WTC11 (cell line): ENCODE results near the gene ARHGEF1. TPM values are rescaled to one million over a fixed set of nuclear protein-coding genes. Genes with fewer than 3 reads are reported as not detected.

Experiments
- ATAC-seq: fragments of 200-7000 bp; cut with Tn5 transposase; 2 replicates; pipeline ENCODE4 v1.10.0; 2021; ENCODE audit warnings: mild to moderate bottlenecking, moderate library complexity
- CTCF ChIA-PET: fragments of 300-600 bp; sonication (Branson Sonifier 250); formaldehyde crosslinking; loops from one replicate; lab custom pipeline; 2021; ENCODE audit warnings: antibody characterized with exemption; lab: Charles Lee
- POLR2A ChIA-PET: fragments of 350-600 bp; sonication (Branson Sonifier 250); formaldehyde crosslinking; loops from one replicate; lab custom pipeline; 2021; ENCODE audit warnings: antibody characterized with exemption; lab: Charles Lee
- DNase-seq: peaks from one replicate; pipeline ENCODE4 v3.0.0; 2021; ENCODE audit warnings: low spot score
- H3K27ac Mint-ChIP-seq: 2 replicates; pipeline ENCODE4 v1.8.0; 2021; ENCODE audit warnings: mixed read lengths
- H3K27me3 Mint-ChIP-seq: 2 replicates; pipeline ENCODE4 v1.8.0; 2021; ENCODE audit warnings: low read depth, mild to moderate bottlenecking, moderate library complexity, mixed read lengths
- H3K36me3 Mint-ChIP-seq: 2 replicates; pipeline ENCODE4 v1.8.0; 2021; ENCODE audit warnings: mixed read lengths
- H3K4me1 Mint-ChIP-seq: 2 replicates; pipeline ENCODE4 v1.8.0; 2022; ENCODE audit warnings: mixed read lengths
- H3K4me3 Mint-ChIP-seq: 2 replicates; pipeline ENCODE4 v1.8.0; 2021; ENCODE audit warnings: mild to moderate bottlenecking, moderate library complexity, mixed read lengths
- H3K9me3 Mint-ChIP-seq: 2 replicates; pipeline ENCODE4 v1.8.0; 2021; ENCODE audit warnings: mixed read lengths
- CREB1 ChIP-seq: sonication (generic); formaldehyde crosslinking; IDR thresholded peaks from 2 replicates; pipeline ENCODE4 v1.8.0; 2023; ENCODE audit warnings: mild to moderate bottlenecking, missing genetic modification reagents
- E2F1 ChIP-seq: sonication (generic); formaldehyde crosslinking; IDR thresholded peaks from 2 replicates; pipeline ENCODE4 v1.8.0; 2022; ENCODE audit warnings: mild to moderate bottlenecking, missing genetic modification reagents
- EMX1 ChIP-seq: fragments of 250-450 bp; sonication (Bioruptor Pico); IDR thresholded peaks from 2 replicates; pipeline ENCODE4 v1.8.0; 2021; ENCODE audit warnings: mild to moderate bottlenecking
- ETV6 ChIP-seq: sonication (generic); formaldehyde crosslinking; IDR thresholded peaks from 2 replicates; pipeline ENCODE4 v1.8.1; 2022; ENCODE audit warnings: mild to moderate bottlenecking, missing genetic modification reagents
- NR3C1 ChIP-seq: sonication (generic); formaldehyde crosslinking; conservative IDR thresholded peaks from 2 replicates; pipeline ENCODE4 v1.8.1; 2023; ENCODE audit warnings: low read depth, mild to moderate bottlenecking, missing genetic modification reagents
- PRRX2 ChIP-seq: fragments of 250-450 bp; sonication (Bioruptor Pico); IDR thresholded peaks from 2 replicates; pipeline ENCODE4 v1.8.0; 2021; ENCODE audit warnings: mild to moderate bottlenecking
- RORB ChIP-seq: fragments of 250-450 bp; sonication (Bioruptor Pico); IDR thresholded peaks from 2 replicates; pipeline ENCODE4 v1.9.0; 2021; ENCODE audit warnings: mild to moderate bottlenecking
- TP53 ChIP-seq: sonication (generic); formaldehyde crosslinking; IDR thresholded peaks from 2 replicates; pipeline ENCODE4 v1.8.1; 2023; ENCODE audit warnings: mild to moderate bottlenecking, missing genetic modification reagents
- ZNF219 ChIP-seq: sonication (generic); formaldehyde crosslinking; IDR thresholded peaks from 2 replicates; pipeline ENCODE4 v1.8.0; 2023; ENCODE audit warnings: missing genetic modification reagents, mild to moderate bottlenecking, borderline replicate concordance
- ZNF423 ChIP-seq: fragments of 250-450 bp; sonication (Bioruptor Pico); IDR thresholded peaks from 2 replicates; pipeline ENCODE4 v2.1.2; 2022; ENCODE audit warnings: mild to moderate bottlenecking, moderate library complexity
- ZNF532 ChIP-seq: fragments of 250-450 bp; sonication (Bioruptor Pico); IDR thresholded peaks from 2 replicates; pipeline ENCODE4 v1.9.0; 2021; ENCODE audit warnings: mild to moderate bottlenecking, borderline replicate concordance
- total RNA-seq: library from RNA; stranded (reverse); gene quantifications from 3 replicates; pipeline ENCODE4 v1.2.3, GENCODE V29; 2021
- TF ChIP-seq, protein P1 (sequence below): sonication (generic); formaldehyde crosslinking; IDR thresholded peaks from 2 replicates; pipeline ENCODE4 v1.8.1; 2022; ENCODE audit warnings: missing genetic modification reagents, borderline replicate concordance
- TF ChIP-seq, protein P2 (sequence below): fragments of 250-450 bp; sonication (Bioruptor Pico); IDR thresholded peaks from 2 replicates; pipeline ENCODE4 v1.9.0; 2021; ENCODE audit warnings: mild to moderate bottlenecking
- TF ChIP-seq, protein P3 (sequence below): sonication (generic); formaldehyde crosslinking; IDR thresholded peaks from 2 replicates; pipeline ENCODE4 v1.8.0; 2023; ENCODE audit warnings: mild to moderate bottlenecking, missing genetic modification reagents
- TF ChIP-seq, protein P4 (sequence below): sonication (generic); formaldehyde crosslinking; IDR thresholded peaks from 2 replicates; pipeline ENCODE4 v1.8.0; 2023; ENCODE audit warnings: missing genetic modification reagents, mild to moderate bottlenecking, borderline replicate concordance
- TF ChIP-seq, protein P5 (sequence below): sonication (generic); formaldehyde crosslinking; IDR thresholded peaks from 2 replicates; pipeline ENCODE4 v1.8.1; 2023; ENCODE audit warnings: mild to moderate bottlenecking, missing genetic modification reagents, moderate library complexity
- TF ChIP-seq, protein P6 (sequence below): sonication (generic); formaldehyde crosslinking; IDR thresholded peaks from 2 replicates; pipeline ENCODE4 v1.8.0; 2023; ENCODE audit warnings: missing genetic modification reagents

ARHGEF1 gene
- total RNA-seq, 1 experiment from 2014 or later, result 102 TPM

DNA sequence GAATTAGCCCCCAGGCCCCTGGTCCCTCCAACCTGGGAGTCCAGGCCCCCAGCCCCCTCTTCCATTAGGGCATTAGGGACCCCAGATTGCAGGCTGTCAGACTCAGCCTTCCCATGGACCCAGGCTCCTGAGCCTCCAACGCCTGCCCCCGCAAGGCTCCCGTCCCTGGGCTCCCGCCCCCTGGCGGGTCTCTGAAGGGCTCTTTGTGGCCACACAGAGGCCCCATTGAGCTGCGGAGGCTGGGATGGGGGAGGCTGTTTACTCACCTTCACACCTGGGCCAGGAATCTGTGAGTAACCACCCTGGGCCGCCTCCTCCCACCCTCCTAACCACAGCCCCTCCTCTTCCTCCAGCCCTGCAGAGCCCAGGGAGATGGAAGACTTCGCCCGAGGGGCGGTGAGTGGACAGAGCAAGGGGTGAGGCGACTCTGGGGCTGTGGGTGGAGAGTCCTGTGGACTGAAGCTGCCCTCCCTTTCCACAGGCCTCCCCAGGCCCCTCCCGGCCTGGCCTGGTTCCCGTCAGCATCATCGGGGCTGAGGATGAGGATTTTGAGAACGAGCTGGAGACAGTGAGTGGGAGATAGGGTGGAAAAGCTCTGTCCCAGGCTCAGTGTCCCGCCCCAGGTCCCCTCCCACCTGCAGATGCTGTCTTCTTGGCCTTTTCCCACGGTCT lies 4.9 kb downstream of the ARHGEF1 start:
- ChIA-PET POLR2A (interaction anchor here (1.6 kb wide), 1 partner anchor 15 kb away, joined by 9 read pairs; no protein-coding TSS in a partner anchor), CTCF (interaction anchor here (0.6 to 3.3 kb wide), 19 partner anchors 8 to 414 kb away, joined by 3 to 23 read pairs (median 4); partner anchors contain the start of genes PAFAH1B3, RABAC1 and RPS19)
- peak; percentile 73 for DNase-seq
- no peak for TF ChIP-seq EMX1 (CRISPR knock-in tag)
- TF ChIP-seq, protein P1, sequence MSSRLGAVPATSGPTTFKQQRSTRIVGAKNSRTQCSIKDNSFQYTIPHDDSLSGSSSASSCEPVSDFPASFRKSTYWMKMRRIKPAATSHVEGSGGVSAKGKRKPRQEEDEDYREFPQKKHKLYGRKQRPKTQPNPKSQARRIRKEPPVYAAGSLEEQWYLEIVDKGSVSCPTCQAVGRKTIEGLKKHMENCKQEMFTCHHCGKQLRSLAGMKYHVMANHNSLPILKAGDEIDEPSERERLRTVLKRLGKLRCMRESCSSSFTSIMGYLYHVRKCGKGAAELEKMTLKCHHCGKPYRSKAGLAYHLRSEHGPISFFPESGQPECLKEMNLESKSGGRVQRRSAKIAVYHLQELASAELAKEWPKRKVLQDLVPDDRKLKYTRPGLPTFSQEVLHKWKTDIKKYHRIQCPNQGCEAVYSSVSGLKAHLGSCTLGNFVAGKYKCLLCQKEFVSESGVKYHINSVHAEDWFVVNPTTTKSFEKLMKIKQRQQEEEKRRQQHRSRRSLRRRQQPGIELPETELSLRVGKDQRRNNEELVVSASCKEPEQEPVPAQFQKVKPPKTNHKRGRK (CRISPR knock-in tag), result no peak
- TF ChIP-seq ETV6 (CRISPR knock-in tag), result no peak
- TF ChIP-seq, protein P2, sequence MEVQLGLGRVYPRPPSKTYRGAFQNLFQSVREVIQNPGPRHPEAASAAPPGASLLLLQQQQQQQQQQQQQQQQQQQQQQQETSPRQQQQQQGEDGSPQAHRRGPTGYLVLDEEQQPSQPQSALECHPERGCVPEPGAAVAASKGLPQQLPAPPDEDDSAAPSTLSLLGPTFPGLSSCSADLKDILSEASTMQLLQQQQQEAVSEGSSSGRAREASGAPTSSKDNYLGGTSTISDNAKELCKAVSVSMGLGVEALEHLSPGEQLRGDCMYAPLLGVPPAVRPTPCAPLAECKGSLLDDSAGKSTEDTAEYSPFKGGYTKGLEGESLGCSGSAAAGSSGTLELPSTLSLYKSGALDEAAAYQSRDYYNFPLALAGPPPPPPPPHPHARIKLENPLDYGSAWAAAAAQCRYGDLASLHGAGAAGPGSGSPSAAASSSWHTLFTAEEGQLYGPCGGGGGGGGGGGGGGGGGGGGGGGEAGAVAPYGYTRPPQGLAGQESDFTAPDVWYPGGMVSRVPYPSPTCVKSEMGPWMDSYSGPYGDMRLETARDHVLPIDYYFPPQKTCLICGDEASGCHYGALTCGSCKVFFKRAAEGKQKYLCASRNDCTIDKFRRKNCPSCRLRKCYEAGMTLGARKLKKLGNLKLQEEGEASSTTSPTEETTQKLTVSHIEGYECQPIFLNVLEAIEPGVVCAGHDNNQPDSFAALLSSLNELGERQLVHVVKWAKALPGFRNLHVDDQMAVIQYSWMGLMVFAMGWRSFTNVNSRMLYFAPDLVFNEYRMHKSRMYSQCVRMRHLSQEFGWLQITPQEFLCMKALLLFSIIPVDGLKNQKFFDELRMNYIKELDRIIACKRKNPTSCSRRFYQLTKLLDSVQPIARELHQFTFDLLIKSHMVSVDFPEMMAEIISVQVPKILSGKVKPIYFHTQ (CRISPR knock-in tag), result no peak
- TF ChIP-seq ZNF532 (CRISPR knock-in tag), result no peak
- TF ChIP-seq ZNF219, result no peak
- no peak for TF ChIP-seq RORB (CRISPR knock-in tag)
- TF ChIP-seq, protein P3, sequence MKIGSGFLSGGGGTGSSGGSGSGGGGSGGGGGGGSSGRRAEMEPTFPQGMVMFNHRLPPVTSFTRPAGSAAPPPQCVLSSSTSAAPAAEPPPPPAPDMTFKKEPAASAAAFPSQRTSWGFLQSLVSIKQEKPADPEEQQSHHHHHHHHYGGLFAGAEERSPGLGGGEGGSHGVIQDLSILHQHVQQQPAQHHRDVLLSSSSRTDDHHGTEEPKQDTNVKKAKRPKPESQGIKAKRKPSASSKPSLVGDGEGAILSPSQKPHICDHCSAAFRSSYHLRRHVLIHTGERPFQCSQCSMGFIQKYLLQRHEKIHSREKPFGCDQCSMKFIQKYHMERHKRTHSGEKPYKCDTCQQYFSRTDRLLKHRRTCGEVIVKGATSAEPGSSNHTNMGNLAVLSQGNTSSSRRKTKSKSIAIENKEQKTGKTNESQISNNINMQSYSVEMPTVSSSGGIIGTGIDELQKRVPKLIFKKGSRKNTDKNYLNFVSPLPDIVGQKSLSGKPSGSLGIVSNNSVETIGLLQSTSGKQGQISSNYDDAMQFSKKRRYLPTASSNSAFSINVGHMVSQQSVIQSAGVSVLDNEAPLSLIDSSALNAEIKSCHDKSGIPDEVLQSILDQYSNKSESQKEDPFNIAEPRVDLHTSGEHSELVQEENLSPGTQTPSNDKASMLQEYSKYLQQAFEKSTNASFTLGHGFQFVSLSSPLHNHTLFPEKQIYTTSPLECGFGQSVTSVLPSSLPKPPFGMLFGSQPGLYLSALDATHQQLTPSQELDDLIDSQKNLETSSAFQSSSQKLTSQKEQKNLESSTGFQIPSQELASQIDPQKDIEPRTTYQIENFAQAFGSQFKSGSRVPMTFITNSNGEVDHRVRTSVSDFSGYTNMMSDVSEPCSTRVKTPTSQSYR (CRISPR knock-in tag), result no peak
- TF ChIP-seq E2F1 (CRISPR knock-in tag), result no peak
- TF ChIP-seq, protein P4, sequence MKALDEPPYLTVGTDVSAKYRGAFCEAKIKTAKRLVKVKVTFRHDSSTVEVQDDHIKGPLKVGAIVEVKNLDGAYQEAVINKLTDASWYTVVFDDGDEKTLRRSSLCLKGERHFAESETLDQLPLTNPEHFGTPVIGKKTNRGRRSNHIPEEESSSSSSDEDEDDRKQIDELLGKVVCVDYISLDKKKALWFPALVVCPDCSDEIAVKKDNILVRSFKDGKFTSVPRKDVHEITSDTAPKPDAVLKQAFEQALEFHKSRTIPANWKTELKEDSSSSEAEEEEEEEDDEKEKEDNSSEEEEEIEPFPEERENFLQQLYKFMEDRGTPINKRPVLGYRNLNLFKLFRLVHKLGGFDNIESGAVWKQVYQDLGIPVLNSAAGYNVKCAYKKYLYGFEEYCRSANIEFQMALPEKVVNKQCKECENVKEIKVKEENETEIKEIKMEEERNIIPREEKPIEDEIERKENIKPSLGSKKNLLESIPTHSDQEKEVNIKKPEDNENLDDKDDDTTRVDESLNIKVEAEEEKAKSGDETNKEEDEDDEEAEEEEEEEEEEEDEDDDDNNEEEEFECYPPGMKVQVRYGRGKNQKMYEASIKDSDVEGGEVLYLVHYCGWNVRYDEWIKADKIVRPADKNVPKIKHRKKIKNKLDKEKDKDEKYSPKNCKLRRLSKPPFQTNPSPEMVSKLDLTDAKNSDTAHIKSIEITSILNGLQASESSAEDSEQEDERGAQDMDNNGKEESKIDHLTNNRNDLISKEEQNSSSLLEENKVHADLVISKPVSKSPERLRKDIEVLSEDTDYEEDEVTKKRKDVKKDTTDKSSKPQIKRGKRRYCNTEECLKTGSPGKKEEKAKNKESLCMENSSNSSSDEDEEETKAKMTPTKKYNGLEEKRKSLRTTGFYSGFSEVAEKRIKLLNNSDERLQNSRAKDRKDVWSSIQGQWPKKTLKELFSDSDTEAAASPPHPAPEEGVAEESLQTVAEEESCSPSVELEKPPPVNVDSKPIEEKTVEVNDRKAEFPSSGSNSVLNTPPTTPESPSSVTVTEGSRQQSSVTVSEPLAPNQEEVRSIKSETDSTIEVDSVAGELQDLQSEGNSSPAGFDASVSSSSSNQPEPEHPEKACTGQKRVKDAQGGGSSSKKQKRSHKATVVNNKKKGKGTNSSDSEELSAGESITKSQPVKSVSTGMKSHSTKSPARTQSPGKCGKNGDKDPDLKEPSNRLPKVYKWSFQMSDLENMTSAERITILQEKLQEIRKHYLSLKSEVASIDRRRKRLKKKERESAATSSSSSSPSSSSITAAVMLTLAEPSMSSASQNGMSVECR (CRISPR knock-in tag), result no peak; the same call in 1 of the 2 replicates
- TF ChIP-seq TP53 (CRISPR knock-in tag), result no peak
- TF ChIP-seq, protein P5, sequence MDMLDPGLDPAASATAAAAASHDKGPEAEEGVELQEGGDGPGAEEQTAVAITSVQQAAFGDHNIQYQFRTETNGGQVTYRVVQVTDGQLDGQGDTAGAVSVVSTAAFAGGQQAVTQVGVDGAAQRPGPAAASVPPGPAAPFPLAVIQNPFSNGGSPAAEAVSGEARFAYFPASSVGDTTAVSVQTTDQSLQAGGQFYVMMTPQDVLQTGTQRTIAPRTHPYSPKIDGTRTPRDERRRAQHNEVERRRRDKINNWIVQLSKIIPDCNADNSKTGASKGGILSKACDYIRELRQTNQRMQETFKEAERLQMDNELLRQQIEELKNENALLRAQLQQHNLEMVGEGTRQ (CRISPR knock-in tag), result no peak
- TF ChIP-seq CREB1 (CRISPR knock-in tag), result no peak
- TF ChIP-seq PRRX2 (CRISPR knock-in tag), result no peak
- TF ChIP-seq NR3C1 (CRISPR knock-in tag), result no peak
- TF ChIP-seq ZNF423 (CRISPR knock-in tag), result peak; percentile 87
- TF ChIP-seq, protein P6, sequence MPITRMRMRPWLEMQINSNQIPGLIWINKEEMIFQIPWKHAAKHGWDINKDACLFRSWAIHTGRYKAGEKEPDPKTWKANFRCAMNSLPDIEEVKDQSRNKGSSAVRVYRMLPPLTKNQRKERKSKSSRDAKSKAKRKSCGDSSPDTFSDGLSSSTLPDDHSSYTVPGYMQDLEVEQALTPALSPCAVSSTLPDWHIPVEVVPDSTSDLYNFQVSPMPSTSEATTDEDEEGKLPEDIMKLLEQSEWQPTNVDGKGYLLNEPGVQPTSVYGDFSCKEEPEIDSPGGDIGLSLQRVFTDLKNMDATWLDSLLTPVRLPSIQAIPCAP (CRISPR knock-in tag), result no peak

More for the DNA sequence above, 4.9 kb downstream of the ARHGEF1 start:
- no peaks in the 10 kb centered on the region for H3K9me3 Mint-ChIP-seq
- ATAC-seq, result peak; percentile 41
- 0 out of 2 replicates have a peak overlapping the region, but pooled peaks have one; percentile 53 for H3K27ac Mint-ChIP-seq
- H3K4me1 Mint-ChIP-seq, result peaks cover 33% of the 10 kb centered on the region
- no peak overlapping the region for H3K4me3 Mint-ChIP-seq
- peaks cover 3% of the 10 kb centered on the region for H3K36me3 Mint-ChIP-seq
- H3K27me3 Mint-ChIP-seq, result peaks cover 4% of the 10 kb centered on the region; the same call in 1 of the 2 replicates
